Measurements from ENCODE around the gene SFRP5.

SFRP5 gene

GRCh38 chr10:97736902-97737769, 34.7 kb downstream of the SFRP5 start, which contains the start of gene ZFYVE27:
Gene ZFYVE27 (plus strand): TSS chr10:97737128. CDS start chr10:97738478, 1,350 bp downstream.
- peak; percentile 81 for DNase-seq (ENCODE audit: low read depth, low spot score)

GRCh38 chr10:97736403-97736901, 35.3 kb downstream of the SFRP5 start:
- DNase-seq (ENCODE audit: low read depth, low spot score): no peak

GRCh38 chr10:97734021-97734420, 37.8 kb downstream of the SFRP5 start:
- no peak for DNase-seq (ENCODE audit: low read depth, low spot score)

GRCh38 chr10:97733256-97733655, 38.5 kb downstream of the SFRP5 start:
- DNase-seq (ENCODE audit: low read depth, low spot score): no peak

GRCh38 chr10:97732052-97732359, 39.8 kb downstream of the SFRP5 start:
- no peak for DNase-seq (ENCODE audit: low read depth, low spot score)

GRCh38 chr10:97731346-97732051, 40.3 kb downstream of the SFRP5 start:
- DNase-seq (ENCODE audit: low read depth, low spot score): peak; percentile 26

- DNase-seq (ENCODE audit: low read depth, low spot score): no peak
Observed at GRCh38 chr10:97729014-97729413, 42.8 kb downstream of the SFRP5 start.

GRCh38 chr10:97726636-97727178, 45.1 kb downstream of the SFRP5 start:
- DNase-seq (ENCODE audit: low read depth, low spot score): no peak

- DNase-seq (ENCODE audit: low read depth, low spot score): no peak
Observed at GRCh38 chr10:97724341-97724941, 47.4 kb downstream of the SFRP5 start.

- DNase-seq (ENCODE audit: low read depth, low spot score): no peak
Observed at GRCh38 chr10:97723001-97723400, 48.8 kb downstream of the SFRP5 start.

GRCh38 chr10:97721871-97722780, 49.7 kb downstream of the SFRP5 start:
- DNase-seq (ENCODE audit: low read depth, low spot score): no peak

- DNase-seq (ENCODE audit: low read depth, low spot score): no peak
Observed at GRCh38 chr10:97719602-97720001, 52.2 kb downstream of the SFRP5 start.

- no peak for DNase-seq (ENCODE audit: low read depth, low spot score)
Observed at GRCh38 chr10:97718659-97719142, 53.1 kb downstream of the SFRP5 start.

GRCh38 chr10:97718178-97718577, 53.6 kb downstream of the SFRP5 start:
- no peak for DNase-seq (ENCODE audit: low read depth, low spot score)

GRCh38 chr10:97717627-97718026, 54.2 kb downstream of the SFRP5 start:
- no peak for DNase-seq (ENCODE audit: low read depth, low spot score)

Data from activated CD4-positive, CD25-positive, alpha-beta regulatory T cell treated with anti-CD3 and anti-CD28 coated beads, Interleukin-2, amount 50 U/mL, for 16 hours (primary cell).